CD4-positive, alpha-beta T cell treated with Interleukin-6 for 4 hours (primary cell): Measurements from ENCODE around the gene ESPL1.
"Not testable (repeated sequence)": the region's sequence is repeated elsewhere in the genome, so short reads cannot be mapped to it uniquely, and the experiment has no call there.

Experiments used
- DNase-seq: peaks from one replicate; pipeline ENCODE4 v3.0.0-alpha.2; 2020; ENCODE audit warnings: mixed read lengths

The ESPL1 gene

DNA sequence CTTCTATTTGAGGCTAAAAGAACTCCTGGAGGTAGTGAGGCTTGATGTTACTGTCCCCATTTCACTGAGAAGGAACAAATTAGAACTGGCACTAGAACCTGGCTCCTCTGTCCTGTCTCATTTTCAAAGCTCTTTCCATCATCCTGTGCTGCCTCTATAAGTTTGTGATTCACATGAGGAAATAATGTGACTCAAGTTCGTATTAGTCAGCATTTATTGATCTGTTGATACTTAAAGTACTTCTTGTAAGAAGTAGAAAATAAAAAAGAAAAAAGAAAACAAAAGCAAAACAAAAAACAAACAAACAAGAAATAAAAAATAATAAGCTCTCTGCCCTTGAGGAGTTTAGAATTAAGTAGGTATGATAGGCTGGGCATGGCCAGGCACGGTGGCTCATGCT, 2.3 kb upstream of the ESPL1 start:
- no peak for DNase-seq

DNA sequence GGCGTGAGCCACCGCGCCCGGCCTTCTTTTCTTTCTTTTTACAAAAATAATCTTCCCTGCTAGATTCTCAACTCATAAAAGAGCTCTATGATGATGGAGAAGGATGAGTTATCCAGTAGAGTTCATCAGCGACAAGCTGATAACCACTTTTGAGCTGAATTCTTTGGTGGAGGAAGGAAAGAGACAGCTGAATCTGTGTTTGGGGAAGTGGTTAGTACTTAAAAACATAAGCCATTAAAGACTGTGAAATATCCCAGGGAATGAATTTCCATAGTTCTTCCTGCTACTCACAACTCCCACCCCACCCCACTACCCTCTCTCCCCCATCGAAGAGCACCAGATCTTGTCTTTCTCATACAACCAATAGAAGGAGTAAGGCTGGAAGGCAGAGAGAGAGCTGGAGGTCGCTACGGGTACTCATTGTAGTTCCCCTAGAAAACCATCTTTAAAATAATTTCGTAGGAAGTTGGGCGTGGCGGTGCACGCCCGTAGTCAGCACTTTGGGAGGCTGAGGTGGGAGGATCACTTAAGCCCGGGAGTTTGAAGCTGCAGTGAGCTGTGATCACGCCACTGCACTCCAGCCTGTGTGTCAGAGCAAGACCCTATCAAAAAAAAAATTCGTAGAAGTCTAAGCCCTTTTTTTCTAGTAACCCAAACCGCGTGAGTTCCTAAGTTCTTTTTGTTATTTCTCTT, 647 bp upstream of the ESPL1 start:
- peak; percentile 30 for DNase-seq

DNA sequence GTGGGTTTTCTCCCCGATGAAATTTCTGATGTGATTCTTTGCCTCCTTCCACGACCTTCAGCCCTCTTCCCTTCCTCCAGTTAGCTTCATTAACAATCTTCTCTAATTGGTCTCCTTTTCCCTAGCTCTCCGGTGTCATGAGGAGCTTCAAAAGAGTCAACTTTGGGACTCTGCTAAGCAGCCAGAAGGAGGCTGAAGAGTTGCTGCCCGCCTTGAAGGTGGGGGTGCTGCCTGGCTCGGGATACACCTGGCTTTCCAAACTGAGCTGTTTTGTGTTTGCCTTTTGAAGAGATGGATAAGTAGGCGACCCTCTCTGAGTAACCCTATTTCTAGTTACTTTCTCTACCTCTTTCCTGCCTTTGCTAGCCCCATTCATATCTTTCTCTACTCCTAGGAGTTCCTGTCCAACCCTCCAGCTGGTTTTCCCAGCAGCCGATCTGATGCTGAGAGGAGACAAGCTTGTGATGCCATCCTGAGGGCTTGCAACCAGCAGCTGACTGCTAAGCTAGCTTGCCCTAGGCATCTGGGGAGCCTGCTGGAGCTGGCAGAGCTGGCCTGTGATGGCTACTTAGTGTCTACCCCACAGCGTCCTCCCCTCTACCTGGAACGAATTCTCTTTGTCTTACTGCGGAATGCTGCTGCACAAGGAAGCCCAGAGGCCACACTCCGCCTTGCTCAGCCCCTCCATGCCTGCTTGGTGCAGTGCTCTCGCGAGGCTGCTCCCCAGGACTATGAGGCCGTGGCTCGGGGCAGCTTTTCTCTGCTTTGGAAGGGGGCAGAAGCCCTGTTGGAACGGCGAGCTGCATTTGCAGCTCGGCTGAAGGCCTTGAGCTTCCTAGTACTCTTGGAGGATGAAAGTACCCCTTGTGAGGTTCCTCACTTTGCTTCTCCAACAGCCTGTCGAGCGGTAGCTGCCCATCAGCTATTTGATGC, 797 bp downstream of the ESPL1 start:
- no peak for DNase-seq

DNA sequence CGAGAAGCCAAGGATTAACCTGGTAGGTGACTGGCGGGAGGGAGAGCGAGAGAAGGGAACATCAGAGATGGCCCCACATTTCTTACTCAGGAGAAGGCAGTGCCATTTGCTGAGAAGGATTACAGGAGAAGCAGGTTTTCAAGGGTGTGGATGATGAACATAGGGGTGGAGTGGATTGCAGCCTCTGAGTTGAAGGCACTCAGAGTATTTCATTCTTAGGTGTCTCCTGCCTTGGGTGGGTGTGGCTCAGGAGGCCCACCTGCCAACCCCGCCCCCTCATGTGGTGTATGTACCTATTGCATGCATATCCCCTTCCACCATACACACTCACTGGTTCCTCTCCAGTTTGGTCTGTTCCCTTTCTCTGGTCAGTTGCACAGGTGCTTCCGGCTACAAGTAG, 6.3 kb downstream of the ESPL1 start:
- DNase-seq: no peak

DNA sequence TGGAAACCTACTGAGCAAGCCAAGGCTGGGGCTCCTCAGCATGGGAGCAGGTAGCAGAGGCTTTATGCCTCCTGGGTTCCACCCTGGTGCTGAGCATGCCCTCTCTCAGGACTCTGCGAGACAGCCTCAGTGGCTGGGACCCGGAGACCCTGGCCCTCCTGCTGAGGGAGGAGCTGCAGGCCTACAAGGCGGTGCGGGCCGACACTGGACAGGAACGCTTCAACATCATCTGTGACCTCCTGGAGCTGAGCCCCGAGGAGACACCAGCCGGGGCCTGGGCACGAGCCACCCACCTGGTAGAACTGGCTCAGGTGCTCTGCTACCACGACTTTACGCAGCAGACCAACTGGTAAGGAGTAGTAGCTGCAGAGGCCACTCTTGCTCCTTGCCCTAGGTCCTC, 8.4 kb downstream of the ESPL1 start:
- DNase-seq: no peak

DNA sequence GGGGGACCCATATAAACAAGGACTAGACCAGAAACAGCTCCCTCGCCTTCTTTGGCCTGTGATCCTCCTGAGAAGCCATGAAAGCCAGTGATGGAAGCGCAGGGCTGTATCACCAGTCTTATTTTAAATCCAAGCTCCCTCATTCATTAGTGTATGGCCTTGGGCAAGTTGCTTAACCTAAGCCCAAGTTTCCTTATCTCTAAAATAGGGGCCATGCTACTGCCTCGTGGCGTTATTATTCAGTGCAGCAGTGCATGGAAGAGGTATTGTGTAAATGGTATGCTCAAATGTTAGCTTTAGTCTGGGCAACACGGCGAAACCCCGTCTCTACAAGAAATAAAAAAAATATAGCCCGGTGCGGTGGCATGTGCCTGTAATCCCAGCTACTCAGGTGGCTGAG, 9.9 kb downstream of the ESPL1 start:
- no peak for DNase-seq

DNA sequence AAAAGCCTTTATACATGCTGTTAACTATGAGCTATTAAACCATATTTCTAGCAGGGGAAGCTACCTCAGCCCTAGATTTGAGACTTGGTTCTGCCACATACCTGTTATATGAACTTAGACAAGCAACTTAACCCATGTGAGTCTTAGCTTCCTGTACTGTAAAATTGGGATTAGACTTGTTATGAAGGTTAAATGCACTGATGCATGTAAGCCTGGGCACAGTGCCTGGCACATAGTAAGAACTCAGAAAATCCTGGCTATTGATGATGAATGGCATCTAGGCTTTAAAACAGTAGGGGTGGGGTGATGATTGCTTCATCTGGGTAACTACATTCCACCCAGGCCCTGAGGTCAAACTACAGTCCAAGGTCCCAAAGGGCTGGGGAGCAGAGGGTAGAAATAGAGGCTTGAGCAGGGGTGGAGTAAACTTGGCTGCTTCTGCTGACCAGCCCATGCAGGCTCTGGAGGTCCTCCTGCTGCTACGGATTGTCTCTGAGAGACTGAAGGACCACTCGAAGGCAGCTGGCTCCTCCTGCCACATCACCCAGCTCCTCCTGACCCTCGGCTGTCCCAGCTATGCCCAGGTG, 11.3 kb downstream of the ESPL1 start:
- DNase-seq: no peak

DNA sequence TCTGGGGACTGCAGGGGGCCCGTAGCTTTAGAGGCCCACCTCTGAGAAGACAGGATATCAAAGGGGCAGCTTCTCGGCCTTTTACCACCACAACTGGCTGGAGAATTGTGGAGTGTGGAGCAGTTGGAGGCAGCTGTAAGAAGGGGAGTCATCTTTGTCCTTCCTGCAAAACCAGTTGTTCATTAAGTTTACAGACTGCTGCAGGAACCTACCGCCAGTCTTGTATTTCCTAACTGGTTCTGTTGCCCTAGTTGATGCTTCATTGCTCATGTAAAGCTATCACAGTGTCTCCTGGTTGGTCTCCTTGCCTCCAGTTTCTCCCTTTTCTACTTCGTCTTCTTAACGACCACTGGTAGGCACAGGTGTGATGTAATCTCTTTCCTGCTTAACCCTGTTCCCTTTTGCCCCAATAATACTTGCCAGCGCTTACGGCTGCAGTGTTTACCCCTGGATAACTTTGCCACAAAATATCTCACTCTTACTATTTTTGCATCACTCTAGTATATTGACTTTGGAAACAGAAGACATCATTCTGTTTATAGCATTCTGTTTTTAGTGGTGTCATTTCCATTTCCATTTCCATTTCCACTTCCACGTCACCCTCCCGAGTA, 11.9 kb downstream of the ESPL1 start:
- no peak for DNase-seq

DNA sequence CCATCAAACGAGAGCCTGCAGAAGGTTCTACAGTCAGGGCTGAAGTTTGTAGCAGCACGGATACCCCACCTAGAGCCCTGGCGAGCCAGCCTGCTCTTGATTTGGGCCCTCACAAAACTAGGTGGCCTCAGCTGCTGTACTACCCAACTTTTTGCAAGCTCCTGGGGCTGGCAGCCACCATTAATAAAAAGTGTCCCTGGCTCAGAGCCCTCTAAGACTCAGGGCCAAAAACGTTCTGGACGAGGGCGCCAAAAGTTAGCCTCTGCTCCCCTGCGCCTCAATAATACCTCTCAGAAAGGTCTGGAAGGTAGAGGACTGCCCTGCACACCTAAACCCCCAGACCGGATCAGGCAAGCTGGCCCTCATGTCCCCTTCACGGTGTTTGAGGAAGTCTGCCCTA, 18.3 kb downstream of the ESPL1 start:
- DNase-seq: no peak

DNA sequence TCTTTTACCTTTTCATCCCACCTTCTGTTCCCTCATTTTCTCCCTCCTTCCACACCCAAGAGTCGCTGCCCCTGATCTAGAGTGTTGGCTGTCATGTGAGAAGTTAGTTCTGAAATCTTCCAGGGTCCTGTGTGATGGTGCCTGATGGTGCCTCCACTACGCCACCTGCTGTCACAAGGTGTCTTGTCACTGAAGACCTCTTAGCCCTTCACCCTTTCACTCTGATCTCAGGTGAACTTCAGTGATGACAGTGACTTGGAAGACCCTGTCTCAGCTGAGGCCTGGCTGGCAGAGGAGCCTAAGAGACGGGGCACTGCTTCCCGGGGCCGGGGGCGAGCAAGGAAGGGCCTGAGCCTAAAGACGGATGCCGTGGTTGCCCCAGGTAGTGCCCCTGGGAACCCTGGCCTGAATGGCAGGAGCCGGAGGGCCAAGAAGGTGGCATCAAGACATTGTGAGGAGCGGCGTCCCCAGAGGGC, 19.7 kb downstream of the ESPL1 start:
- DNase-seq: peak; percentile 87

DNA sequence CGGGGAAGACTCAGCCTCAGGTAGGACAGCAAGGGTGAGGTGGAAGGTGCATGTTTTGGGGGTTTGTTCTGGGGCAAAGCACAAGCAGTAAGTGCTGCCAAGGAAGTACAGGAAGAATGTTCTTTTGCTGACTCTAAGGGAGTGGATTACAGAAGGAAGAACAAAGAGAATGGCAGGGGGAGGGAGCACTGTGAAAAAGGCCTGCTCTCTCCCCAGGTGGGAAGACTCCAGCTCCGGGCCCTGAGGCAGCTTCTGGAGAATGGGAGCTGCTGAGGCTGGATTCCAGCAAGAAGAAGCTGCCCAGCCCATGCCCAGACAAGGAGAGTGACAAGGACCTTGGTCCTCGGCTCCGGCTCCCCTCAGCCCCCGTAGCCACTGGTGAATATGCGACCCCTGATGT, 20.2 kb downstream of the ESPL1 start:
- DNase-seq: no peak

DNA sequence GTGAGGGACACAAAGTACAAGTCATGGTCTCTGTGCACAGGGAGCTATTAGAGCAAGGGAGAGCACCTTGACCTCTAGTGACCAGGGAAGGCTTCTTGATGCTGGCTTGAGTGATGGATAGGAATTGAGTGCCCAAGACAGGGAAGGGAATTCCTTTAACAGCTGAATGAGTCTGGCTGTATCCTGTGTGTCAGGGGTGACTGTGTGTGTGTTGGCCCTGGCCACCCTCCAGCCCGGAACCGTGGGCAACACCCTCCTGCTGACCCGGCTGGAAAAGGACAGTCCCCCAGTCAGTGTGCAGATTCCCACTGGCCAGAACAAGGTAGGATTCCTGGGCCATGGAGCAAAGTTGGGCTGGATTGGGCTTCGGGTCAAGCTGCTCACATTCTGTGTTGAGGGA, 21.8 kb downstream of the ESPL1 start:
- DNase-seq: no peak

DNA sequence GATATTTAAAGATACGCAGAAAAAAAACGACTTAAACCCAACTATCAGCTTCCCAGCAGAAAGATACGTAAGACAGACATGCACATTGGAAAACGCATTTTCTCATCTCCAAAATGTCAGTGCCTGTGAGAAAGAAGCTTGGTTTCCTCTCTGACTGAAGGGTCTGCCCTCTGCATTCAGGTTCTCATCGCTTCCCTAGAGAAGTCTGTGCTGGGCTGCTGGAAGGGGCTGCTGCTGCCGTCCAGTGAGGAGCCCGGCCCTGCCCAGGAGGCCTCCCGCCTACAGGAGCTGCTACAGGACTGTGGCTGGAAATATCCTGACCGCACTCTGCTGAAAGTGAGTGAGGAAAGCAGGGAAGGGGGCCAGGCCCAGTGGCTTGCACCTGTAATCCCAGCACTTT, 22.6 kb downstream of the ESPL1 start:
- no peak for DNase-seq

DNA sequence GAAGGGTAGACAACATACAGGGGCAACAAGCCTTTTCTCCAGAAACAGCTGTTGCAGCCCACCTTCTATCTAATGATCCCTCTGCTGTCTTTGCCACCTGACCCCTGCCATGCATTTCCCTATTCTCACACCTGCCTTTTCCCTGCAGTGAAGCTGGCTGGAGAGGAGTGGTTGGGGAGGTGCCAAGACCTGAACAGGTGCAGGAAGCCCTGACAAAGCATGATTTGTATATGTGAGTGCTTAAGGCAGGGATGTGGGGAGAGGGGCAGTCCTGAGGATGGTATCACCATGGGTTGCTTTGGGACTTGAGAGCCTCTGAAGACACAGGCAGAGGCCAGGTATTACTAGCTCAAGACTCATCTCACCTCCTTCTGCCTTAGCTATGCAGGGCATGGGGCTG, 24.3 kb downstream of the ESPL1 start:
- no peak for DNase-seq

DNA sequence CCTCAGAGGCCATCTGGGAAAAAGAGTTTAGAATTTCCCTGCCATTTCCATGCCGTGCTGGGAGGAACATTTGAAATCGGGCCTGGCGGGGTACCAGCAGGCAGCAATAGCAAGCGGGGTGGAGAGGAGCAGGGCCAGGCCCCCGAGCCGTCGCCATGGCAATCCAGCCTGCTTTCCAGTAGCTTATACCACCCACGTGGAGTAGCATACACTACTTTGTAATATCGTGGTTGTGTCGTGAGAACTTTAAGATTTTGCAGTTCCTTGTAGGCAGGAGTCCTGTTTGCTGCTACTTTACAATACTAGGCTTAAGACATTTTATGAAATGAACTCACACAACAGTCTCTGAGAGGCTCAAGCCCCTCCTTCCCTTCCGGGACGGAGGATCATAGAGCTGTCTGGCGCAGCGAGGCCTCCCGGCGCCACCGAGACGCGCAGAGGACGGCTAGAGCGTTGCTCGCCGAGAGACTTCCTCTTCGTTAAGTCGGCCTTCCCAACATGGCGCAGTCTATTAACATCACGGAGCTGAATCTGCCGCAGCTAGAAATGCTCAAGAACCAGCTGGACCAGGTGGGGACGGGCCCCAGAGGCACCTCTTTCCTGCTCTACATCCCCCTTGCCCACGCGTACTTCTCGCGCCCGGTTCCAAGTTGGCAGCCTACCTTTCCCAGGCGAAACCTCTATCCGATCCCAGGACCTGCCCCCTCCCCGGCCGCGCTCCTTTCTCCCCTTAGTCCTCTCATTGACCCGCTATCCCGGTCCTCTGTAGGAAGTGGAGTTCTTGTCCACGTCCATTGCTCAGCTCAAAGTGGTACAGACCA, 27.2 kb downstream of the ESPL1 start, which contains the start of gene PFDN5:
TSS of gene PFDN5 (plus strand) at position 473 of the 821 bp plus-strand sequence. CDS start at position 499, 26 bp downstream.
- DNase-seq: peak; percentile 91

DNA sequence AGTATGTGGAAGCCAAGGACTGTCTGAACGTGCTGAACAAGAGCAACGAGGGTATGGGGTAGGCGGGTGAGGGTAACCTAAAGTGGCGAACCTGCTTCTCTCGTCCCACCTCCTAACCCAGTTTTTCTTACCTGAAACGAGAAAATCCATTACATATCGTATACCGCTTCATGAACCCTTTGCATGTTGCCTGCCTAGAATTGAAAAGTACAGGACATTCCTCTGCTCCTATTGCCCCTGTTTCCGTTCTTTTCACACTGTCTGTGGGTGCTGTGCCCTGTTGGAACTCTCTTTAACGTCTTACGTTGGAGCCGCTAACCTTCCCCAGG, 27.8 kb downstream of the ESPL1 start:
- DNase-seq: no peak

DNA sequence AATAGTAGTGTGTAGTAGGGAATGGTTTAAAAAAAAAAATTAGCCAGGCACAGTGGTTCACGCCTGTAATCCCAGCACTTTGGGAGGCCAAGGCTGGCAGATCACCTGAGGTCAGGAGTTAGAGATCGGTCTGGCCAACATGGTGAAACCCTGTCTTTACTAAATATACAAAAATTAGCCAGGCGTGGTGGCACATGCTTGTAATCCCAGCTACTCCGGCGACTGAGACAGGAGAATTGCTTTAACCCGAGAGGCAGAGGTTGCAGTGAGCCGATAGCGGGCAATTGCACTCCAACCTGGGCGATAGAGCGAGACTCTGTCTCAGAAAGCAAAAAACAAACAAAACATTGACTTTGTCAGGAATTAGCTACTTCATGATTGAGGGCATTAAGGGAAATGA, 29.0 kb downstream of the ESPL1 start:
- DNase-seq: not testable (repeated sequence)

DNA sequence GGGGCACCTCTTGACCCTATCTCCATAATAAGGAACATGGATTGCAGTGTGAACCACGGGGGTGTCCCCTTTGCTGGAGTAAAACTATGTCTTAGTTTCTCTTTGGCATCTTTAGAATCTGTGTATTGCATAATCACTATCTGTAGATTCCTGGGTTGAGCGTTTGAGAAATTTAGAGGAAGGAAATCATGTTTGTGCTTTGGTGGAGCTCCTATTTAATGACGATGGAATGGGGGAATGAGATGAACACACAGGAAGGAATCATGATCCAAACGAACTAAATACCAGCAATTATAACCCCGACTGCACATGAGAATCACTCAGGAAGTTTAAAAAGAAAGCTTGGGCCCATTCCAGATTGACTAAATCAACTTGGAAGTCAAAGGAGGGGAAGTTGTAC, 30.1 kb downstream of the ESPL1 start:
- no peak for DNase-seq

DNA sequence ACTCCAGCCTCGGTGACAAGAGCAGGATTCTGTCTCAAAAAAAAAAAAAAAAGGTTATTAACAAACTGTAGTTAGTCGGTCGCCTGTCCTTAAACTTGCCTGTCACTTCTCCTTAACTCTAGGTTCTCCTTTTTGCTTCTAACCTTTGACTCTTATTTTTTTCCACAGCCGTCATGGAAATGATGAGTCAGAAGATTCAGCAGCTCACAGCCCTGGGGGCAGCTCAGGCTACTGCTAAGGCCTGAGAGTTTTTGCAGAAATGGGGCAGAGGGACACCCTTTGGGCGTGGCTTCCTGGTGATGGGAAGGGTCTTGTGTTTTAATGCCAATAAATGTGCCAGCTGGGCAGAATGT, 31.0 kb downstream of the ESPL1 start:
- no peak for DNase-seq

DNA sequence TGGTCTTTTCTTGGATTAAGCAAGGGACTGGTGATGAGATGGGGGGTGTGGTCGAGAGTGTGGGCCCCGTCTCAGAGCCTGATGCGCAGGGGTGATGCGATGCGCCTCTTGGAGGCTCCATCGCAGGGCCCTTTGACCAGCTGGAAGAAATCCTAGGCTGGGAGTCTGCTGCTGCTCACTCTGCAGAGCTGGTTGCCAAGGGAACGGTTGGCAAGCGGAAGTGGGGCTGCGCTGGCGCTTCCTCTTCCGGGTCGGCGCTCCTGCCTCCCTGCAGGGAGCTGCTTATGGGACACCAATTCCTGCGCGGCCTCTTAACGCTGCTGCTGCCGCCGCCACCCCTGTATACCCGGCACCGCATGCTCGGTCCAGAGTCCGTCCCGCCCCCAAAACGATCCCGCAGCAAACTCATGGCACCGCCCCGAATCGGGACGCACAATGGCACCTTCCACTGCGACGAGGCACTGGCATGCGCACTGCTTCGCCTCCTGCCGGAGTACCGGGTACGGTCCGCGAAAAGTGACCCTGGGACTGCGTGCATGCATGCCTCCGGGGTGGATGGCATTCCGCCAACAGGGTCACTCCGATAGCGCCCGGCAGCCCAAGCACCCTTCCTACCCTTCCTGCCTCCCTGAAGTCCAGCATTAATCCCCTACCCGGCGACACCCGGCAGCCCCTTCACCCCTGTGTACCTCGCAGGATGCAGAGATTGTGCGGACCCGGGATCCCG, 31.5 kb downstream of the ESPL1 start, which contains the start of gene MYG1:
TSS of gene MYG1 (plus strand) at position 242 of the 727 bp plus-strand sequence. CDS start at position 285, 43 bp downstream.
- peak; percentile 89 for DNase-seq

DNA sequence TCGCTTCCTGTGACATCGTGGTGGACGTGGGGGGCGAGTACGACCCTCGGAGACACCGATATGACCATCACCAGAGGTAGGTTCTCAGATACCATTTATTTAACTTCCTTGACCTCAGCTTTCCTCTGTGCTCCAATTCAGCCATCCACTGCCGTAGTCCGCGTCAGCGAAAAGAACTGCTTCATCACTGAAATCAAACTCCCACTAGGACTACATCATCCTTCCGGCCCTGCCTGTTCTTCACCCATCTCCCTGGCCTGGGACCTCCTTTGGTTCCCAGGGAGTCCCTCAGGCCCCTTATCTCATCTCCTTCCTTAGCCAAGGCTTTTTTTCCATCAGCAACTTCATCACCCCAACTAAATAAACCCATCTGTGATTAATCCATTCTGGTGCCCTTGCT, 32.1 kb downstream of the ESPL1 start:
- no peak for DNase-seq

DNA sequence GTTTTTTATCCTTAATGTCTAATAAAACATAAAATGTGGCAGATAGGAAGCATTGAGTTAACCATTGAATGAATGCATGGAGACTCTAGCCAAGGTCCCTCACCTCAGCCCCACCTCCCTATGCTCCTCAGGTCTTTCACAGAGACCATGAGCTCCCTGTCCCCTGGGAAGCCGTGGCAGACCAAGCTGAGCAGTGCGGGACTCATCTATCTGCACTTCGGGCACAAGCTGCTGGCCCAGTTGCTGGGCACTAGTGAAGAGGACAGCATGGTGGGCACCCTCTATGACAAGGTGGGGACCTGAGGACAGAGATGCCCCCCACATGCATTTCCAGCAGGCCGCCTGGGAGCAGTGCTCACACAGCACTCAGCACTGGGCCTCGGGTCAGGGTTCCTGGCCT, 34.8 kb downstream of the ESPL1 start:
- no peak for DNase-seq
